ENCODE data around the gene TSFM. TPM values are rescaled to one million over a fixed set of nuclear protein-coding genes. Genes with fewer than 3 reads are reported as not detected.

TSFM gene
- total and polyA plus RNA-seq, 2 experiments from 2014 or later = 13.0 to 36.1 TPM

DNA sequence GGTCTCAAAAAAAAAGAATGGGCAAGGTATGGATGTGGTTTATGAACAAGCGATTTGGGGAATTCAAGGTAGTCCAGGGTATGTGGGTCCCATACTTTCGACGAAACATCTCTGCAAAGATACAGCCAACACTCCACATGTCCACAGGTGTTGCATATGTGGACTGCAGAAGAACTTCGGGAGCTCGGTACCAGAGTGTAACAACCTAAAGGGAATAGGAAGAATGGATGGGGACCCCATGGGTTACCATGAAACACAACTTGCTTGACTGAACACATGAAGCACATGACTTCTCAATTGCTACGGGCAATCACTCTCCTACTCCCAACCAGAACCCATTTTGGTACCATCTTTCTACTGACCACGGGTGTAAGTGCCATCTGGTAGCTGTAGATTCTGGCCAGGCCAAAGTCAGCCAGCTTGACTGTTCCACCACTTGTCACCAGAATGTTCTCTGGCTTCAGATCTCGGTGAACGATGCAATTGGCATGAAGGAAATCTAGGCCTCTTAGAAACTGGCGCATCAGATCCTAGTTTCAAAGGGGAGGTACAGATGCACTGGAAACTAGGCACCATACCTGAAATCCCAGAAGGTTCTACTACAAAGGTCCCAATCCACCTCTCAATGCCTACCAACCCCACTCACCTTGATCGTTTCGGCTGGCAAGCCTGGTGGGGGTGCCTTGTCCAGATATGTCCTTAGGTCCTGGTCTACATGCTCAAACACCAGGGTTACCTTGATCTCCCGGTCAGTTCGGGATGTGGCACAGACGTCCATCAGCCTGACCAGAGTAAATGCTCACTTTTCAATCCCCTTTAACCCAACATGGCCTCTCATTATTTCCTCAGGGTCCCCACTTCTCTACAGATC lies 31.8 kb upstream of the TSFM start:
- peaks cover 11% of the 10 kb centered on the region for H3K27me3 ChIP-seq (replicated peaks; ENCODE audit: insufficient read depth)
- peak overlapping the region; percentile 96 for H3K4me2 ChIP-seq (ENCODE audit: unreplicated experiment)
- no peaks in the 10 kb centered on the region for H3K9me2 ChIP-seq (ENCODE audit: insufficient read depth)
- peaks cover 6% of the 10 kb centered on the region; the same call in 1 of the 2 replicates for H3K4me1 ChIP-seq (ENCODE audit: insufficient read depth)
- TF ChIP-seq EZH2phosphoT487 (IDR thresholded peaks at IDR 0.05; ENCODE audit: insufficient read depth, low read depth) (no peak), EZH2 (IDR thresholded peaks at IDR 0.05; ENCODE audit: insufficient read depth, poor library complexity, severe bottlenecking) (no peak)
- peaks cover 29% of the 10 kb centered on the region for H3F3A ChIP-seq (ENCODE audit: insufficient read depth)
- peak overlapping the region; percentile 94 for H3K4me3 ChIP-seq
- peaks cover 11% of the 10 kb centered on the region; the same call in 1 of the 2 replicates for H3K36me3 ChIP-seq (ENCODE audit: low read depth)
- 87 to 90% methylated on average over 15 of the region's 15 CpGs for WGBS, 2 experiments (ENCODE audit: low coverage in 1 of 2, low lambda C conversion rate in 2 of 2, missing lambda C conversion rate in 2 of 2)
- H2AFZ ChIP-seq = no peak overlapping the region; the same call in 1 of the 2 replicates
- peak overlapping the region; percentile 94; the same call in 1 of the 2 replicates for H3K27ac ChIP-seq
- no peaks in the 10 kb centered on the region for H4K20me1 ChIP-seq (ENCODE audit: insufficient read depth)
- H3K79me2 ChIP-seq (ENCODE audit: insufficient read depth) = peaks cover 33% of the 10 kb centered on the region
- in situ Hi-C loops (cut with MboI) = no loop called here
- H3K9ac ChIP-seq = peak overlapping the region; percentile 98
- H3K9me3 ChIP-seq (ENCODE audit: low read depth) = no peaks in the 10 kb centered on the region
- DNase-seq = no peak

DNA sequence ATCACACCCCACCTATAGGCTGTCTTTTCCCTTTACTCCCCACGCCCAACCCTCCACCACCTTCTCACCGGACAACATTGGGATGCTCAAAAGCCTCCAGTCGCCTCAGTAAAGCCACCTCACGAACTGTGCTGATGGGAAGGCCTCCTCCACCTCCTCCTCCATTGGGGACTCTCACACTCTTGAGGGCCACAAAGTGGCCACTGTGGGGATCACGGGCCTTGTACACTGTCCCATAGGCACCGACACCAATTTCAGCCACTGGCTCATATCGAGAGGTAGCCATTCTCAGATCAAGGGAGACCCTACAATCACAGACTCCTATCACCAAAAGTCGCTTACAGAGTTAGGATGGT lies 31.2 kb upstream of the TSFM start:
- peaks cover 4% of the 10 kb centered on the region; the same call in 1 of the 2 replicates for H3K4me1 ChIP-seq (ENCODE audit: insufficient read depth)
- peaks cover 23% of the 10 kb centered on the region for H3F3A ChIP-seq (ENCODE audit: insufficient read depth)
- in situ Hi-C loops (cut with MboI) = no loop called here
- DNase-seq = peak; percentile 27
- H3K27ac ChIP-seq = peak overlapping the region; percentile 94
- peaks cover 18% of the 10 kb centered on the region for H3K27me3 ChIP-seq (replicated peaks; ENCODE audit: insufficient read depth)
- no peaks in the 10 kb centered on the region for H3K9me2 ChIP-seq (ENCODE audit: insufficient read depth)
- H2AFZ ChIP-seq = peak overlapping the region; percentile 83
- no peaks in the 10 kb centered on the region for H4K20me1 ChIP-seq (ENCODE audit: insufficient read depth)
- WGBS, 2 experiments (ENCODE audit: low coverage in 1 of 2, low lambda C conversion rate in 2 of 2, missing lambda C conversion rate in 2 of 2) = 3 to 6% methylated on average over 8 of the region's 8 CpGs
- H3K79me2 ChIP-seq (ENCODE audit: insufficient read depth) = peaks cover 33% of the 10 kb centered on the region
- no peak for TF ChIP-seq EZH2phosphoT487 (IDR thresholded peaks at IDR 0.05; ENCODE audit: insufficient read depth, low read depth)
- TF ChIP-seq EZH2 (IDR thresholded peaks at IDR 0.05; ENCODE audit: insufficient read depth, poor library complexity, severe bottlenecking) = no peak
- peak overlapping the region; percentile 94 for H3K4me3 ChIP-seq
- no peaks in the 10 kb centered on the region for H3K9me3 ChIP-seq (ENCODE audit: low read depth)
- peak overlapping the region; percentile 96 for H3K4me2 ChIP-seq (ENCODE audit: unreplicated experiment)
- peaks cover 11% of the 10 kb centered on the region; the same call in 1 of the 2 replicates for H3K36me3 ChIP-seq (ENCODE audit: low read depth)
- H3K9ac ChIP-seq = peak overlapping the region; percentile 98

DNA sequence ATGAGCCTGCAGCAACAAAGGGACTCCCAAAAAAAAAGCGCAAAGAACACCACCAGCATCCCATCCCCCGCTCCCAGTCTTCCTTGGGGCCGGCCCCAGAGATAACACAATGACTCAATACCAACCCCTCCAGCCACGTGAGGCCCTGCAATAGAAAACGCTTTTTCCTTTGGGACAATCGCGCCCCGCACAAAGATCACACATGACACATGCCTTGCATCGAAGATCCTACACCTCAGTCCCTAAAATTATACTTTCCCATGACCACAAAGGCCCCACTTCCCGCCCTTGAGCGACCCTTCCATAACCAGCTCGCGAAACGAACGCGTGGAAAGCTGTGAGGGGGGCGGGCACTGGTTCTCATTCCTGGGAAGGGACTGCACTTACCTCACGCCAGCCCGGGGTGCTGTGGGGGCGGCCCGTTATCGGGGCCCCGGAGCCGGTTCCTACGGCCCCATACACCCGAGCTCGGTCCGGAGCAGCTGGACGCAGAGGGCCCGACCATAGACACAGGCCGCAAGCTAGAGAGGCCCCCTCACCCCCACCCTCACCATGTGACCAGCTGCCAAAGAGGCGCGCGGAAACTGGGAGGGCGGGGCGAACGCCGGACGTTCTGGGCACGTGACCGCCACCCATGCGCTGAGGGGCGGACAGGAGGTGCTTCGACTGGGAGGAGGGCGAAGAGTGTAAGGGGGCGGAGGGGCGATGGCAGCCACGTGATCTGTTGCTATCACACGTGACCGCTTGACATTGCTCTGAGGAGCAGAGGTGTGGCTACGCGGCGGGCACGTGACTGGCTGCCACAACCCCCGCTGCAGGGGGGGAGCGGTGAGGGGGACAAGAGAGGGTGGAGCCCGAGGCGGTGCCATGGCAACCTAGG lies 30.6 kb upstream of the TSFM start, which contains the start of gene CDK4:
Gene CDK4 (minus strand): TSS at position 523 of the 880 bp plus-strand sequence. CDS start 593 bp downstream, outside the sequence.
- Histone ChIP-seq H3K9me3 (ENCODE audit: low read depth) (no peaks in the 10 kb centered on the region), H3K36me3 (ENCODE audit: low read depth) (peaks cover 10% of the 10 kb centered on the region; the same call in 1 of the 2 replicates), H4K20me1 (ENCODE audit: insufficient read depth) (no peaks in the 10 kb centered on the region), H2AFZ (peak within 1 kb of the TSS; percentile 83), H3K9me2 (ENCODE audit: insufficient read depth) (no peaks in the 10 kb centered on the region), H3K27me3 (replicated peaks; ENCODE audit: insufficient read depth) (peaks cover 22% of the 10 kb centered on the region), H3K4me1 (ENCODE audit: insufficient read depth) (peaks cover 4% of the 10 kb centered on the region; the same call in 1 of the 2 replicates), H3K27ac (peak within 1 kb of the TSS; percentile 94), H3F3A (ENCODE audit: insufficient read depth) (peaks cover 17% of the 10 kb centered on the region), H3K79me2 (ENCODE audit: insufficient read depth) (peaks cover 33% of the 10 kb centered on the region), H3K9ac (peak within 1 kb of the TSS; percentile 98), H3K4me2 (ENCODE audit: unreplicated experiment) (peak within 1 kb of the TSS; percentile 96), H3K4me3 (peak within 1 kb of the TSS; percentile 94)
- WGBS, 2 experiments (ENCODE audit: low coverage in 1 of 2, low lambda C conversion rate in 2 of 2, missing lambda C conversion rate in 2 of 2) = 0 to 2% methylated on average over 44 to 56 of the region's 58 CpGs
- in situ Hi-C loops (cut with MboI) = no loop called here
- TF ChIP-seq EZH2 (IDR thresholded peaks at IDR 0.05; ENCODE audit: insufficient read depth, poor library complexity, severe bottlenecking) = no peak
- TF ChIP-seq EZH2phosphoT487 (IDR thresholded peaks at IDR 0.05; ENCODE audit: insufficient read depth, low read depth) = no peak
- DNase-seq = peak; percentile 99

DNA sequence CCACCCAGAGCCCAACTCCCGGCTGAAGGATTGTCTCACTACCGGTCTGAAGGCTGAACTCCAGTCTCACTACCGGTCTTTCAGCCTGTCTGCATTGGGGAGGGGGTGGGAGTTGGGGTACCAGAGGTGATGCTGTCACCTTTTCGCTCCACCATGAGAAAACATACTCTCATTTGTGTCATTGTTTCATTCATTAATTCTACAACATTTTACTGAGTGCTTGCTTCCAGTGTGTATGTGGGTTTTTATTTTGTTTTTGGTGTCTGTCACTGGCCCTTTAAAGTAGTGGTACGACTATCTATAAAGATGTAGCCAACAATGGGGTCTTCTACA lies 30.0 kb upstream of the TSFM start:
- H3F3A ChIP-seq (ENCODE audit: insufficient read depth) = peaks cover 11% of the 10 kb centered on the region
- H3K9me2 ChIP-seq (ENCODE audit: insufficient read depth) = no peaks in the 10 kb centered on the region
- peaks cover 4% of the 10 kb centered on the region; the same call in 1 of the 2 replicates for H3K4me1 ChIP-seq (ENCODE audit: insufficient read depth)
- no peaks in the 10 kb centered on the region for H4K20me1 ChIP-seq (ENCODE audit: insufficient read depth)
- H3K9me3 ChIP-seq (ENCODE audit: low read depth) = no peaks in the 10 kb centered on the region
- peak overlapping the region; percentile 94 for H3K4me3 ChIP-seq
- H3K27me3 ChIP-seq (replicated peaks; ENCODE audit: insufficient read depth) = peaks cover 22% of the 10 kb centered on the region
- no peak for DNase-seq
- H3K4me2 ChIP-seq (ENCODE audit: unreplicated experiment) = peak overlapping the region; percentile 67
- peak overlapping the region; percentile 58 for H2AFZ ChIP-seq
- in situ Hi-C loops (cut with MboI) = no loop called here
- H3K36me3 ChIP-seq (ENCODE audit: low read depth) = peaks cover 5% of the 10 kb centered on the region; the same call in 1 of the 2 replicates
- no peak for TF ChIP-seq EZH2phosphoT487 (IDR thresholded peaks at IDR 0.05; ENCODE audit: insufficient read depth, low read depth)
- TF ChIP-seq EZH2 (IDR thresholded peaks at IDR 0.05; ENCODE audit: insufficient read depth, poor library complexity, severe bottlenecking) = no peak
- H3K79me2 ChIP-seq (ENCODE audit: insufficient read depth) = peaks cover 33% of the 10 kb centered on the region
- 1% methylated on average over 5 of the region's 5 CpGs for WGBS, 2 experiments (ENCODE audit: low coverage in 1 of 2, low lambda C conversion rate in 2 of 2, missing lambda C conversion rate in 2 of 2)
- peak overlapping the region; percentile 45 for H3K9ac ChIP-seq
- no peak overlapping the region for H3K27ac ChIP-seq

All from GM23248 (cell line).